ENCODE data around the gene FAS. TPM values are rescaled to one million over a fixed set of nuclear protein-coding genes. Genes with fewer than 3 reads are reported as not detected.

FAS gene
- total RNA-seq, 2 donors from 2014 or later = 41.1 to 43.1 TPM

DNA sequence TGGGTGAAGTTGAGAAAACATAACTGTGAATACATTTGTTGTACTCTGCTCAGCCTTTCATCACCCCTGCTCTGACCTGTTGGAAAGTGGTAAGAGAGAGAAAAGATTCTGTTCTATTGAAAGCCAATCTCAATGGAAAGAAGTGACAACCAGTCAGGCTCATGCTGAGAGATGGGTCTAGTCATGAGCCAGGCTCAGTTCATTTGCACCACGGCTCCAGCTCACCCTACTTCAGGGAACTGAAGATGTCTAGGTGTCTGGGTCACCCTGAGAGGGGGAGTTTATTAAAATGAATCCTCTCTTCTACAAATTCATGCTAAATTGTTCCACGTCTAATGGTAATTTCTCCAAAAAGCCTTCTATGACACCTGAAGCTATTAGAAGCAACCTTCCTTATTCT lies 12.1 kb upstream of the FAS start:
- intact Hi-C loops (cut with DNase I) = no loop called here
- TF ChIP-seq, protein P1, sequence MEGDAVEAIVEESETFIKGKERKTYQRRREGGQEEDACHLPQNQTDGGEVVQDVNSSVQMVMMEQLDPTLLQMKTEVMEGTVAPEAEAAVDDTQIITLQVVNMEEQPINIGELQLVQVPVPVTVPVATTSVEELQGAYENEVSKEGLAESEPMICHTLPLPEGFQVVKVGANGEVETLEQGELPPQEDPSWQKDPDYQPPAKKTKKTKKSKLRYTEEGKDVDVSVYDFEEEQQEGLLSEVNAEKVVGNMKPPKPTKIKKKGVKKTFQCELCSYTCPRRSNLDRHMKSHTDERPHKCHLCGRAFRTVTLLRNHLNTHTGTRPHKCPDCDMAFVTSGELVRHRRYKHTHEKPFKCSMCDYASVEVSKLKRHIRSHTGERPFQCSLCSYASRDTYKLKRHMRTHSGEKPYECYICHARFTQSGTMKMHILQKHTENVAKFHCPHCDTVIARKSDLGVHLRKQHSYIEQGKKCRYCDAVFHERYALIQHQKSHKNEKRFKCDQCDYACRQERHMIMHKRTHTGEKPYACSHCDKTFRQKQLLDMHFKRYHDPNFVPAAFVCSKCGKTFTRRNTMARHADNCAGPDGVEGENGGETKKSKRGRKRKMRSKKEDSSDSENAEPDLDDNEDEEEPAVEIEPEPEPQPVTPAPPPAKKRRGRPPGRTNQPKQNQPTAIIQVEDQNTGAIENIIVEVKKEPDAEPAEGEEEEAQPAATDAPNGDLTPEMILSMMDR (IDR thresholded peaks at IDR 0.05) = no peak
- H3K9ac ChIP-seq (ENCODE audit: low read depth in 2 of 2, low read length in 2 of 2) = no peak overlapping the region
- H3K27ac ChIP-seq = no peak overlapping the region
- H3K4me1 ChIP-seq = no peaks in the 10 kb centered on the region
- no peak for DNase-seq
- no peaks in the 10 kb centered on the region for H3K36me3 ChIP-seq
- no peaks in the 10 kb centered on the region for H3K9me3 ChIP-seq
- H3K27me3 ChIP-seq = no peaks in the 10 kb centered on the region
- no peak overlapping the region for H3K4me3 ChIP-seq

DNA sequence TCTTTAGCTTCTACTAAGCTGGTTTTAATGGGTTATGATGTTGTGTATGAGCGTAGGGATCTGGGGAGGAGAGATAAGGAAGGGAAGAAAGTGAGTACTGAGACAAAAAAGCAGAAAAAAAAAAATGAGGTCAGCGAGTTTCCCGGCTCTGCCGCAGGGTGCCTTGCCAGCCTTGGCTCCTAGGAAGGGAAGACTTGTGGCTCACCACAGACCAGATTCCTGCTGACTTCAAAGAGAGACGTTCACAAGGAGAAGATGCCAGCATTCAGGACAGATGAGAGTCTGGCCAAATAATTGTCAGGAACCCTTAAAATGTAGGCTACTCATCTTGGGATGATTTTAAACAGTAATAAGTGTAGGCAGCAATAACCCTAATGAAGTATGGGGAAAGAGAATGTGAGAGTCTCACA lies 11.4 kb upstream of the FAS start:
- Histone ChIP-seq H3K9me3 (no peaks in the 10 kb centered on the region), H3K4me3 (no peak overlapping the region), H3K27ac (no peak overlapping the region), H3K9ac (ENCODE audit: low read depth in 2 of 2, low read length in 2 of 2) (peak overlapping the region in 1 of 2 donors; percentile 4), H3K4me1 (no peaks in the 10 kb centered on the region), H3K36me3 (no peaks in the 10 kb centered on the region), H3K27me3 (no peaks in the 10 kb centered on the region)
- DNase-seq = no peak
- intact Hi-C loops (cut with DNase I) = no loop called here
- TF ChIP-seq, protein P1 (IDR thresholded peaks at IDR 0.05) = no peak

DNA sequence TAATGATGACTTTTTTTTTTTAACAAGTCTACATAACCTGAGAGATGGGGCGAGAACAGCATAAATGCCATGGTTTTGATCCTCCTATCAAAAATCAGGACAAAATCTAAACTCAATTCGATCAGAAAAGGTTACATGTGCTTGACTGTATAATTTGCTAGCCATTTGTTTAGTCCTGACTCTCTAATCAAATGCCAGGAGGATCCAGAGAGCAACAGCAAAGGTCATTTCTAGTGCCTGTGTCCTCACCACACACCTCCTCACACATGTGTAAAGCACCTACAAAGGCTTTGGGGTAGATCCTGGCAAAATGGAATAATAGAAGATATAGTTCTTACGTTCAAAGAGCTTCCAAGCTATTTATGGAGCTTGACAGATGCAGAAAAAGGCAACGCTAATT lies 11.0 kb upstream of the FAS start:
- DNase-seq = no peak
- TF ChIP-seq, protein P1 (IDR thresholded peaks at IDR 0.05) = no peak
- H3K9me3 ChIP-seq = no peaks in the 10 kb centered on the region
- peak overlapping the region in 1 of 2 donors; percentile 4 for H3K9ac ChIP-seq (ENCODE audit: low read depth in 2 of 2, low read length in 2 of 2)
- no peak overlapping the region for H3K27ac ChIP-seq
- H3K4me1 ChIP-seq = no peaks in the 10 kb centered on the region
- H3K36me3 ChIP-seq = no peaks in the 10 kb centered on the region
- no peak overlapping the region for H3K4me3 ChIP-seq
- intact Hi-C loops (cut with DNase I) = no loop called here
- no peaks in the 10 kb centered on the region for H3K27me3 ChIP-seq

DNA sequence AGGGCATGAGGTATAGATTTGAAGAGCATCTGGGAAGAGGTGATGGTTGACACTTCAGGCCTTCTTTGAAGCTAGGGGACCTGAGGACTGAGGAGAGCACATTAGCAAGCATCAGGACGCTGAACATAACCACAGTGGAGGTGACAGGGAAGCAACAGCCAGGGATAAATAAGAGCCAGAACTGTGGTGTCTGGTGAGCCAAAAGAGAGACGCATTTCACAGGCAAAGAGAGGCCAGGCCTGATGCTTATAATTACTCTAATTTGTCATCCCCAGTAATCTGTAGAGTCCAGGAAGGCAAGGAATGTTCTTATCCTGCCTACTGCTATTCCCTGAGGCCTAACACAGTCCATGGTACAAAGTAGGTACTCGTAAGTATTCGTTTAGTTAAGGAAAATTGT lies 10.4 kb upstream of the FAS start:
- Histone ChIP-seq H3K9me3 (no peaks in the 10 kb centered on the region), H3K4me1 (no peaks in the 10 kb centered on the region), H3K36me3 (no peaks in the 10 kb centered on the region), H3K27ac (peak overlapping the region; percentile 15), H3K9ac (ENCODE audit: low read depth in 2 of 2, low read length in 2 of 2) (peak overlapping the region in 1 of 2 donors; percentile 19), H3K4me3 (no peak overlapping the region), H3K27me3 (no peaks in the 10 kb centered on the region)
- intact Hi-C loops (cut with DNase I) = no loop called here
- TF ChIP-seq, protein P1 (IDR thresholded peaks at IDR 0.05) = no peak
- DNase-seq = no peak

DNA sequence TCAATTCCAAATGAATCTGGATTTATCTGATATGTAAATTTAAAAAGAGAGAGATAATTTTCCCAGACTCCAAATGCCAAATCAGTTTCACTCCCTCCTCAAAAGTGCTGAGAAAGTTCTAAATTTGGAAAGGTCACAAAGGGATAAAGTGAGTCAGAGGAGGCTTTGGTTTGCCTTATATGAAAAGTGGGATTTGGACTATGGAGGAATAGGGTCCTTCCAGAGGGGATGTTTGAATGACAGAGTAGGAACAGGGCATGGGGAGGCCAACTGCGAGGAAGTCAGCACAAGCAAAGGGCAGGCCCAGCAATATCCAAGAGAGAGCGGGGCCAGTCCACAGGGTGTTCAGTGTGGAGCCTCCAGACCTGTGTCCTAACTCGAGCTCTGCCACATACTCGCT lies 9.8 kb upstream of the FAS start:
- peak overlapping the region; percentile 15 for H3K27ac ChIP-seq
- no peaks in the 10 kb centered on the region for H3K27me3 ChIP-seq
- no peak overlapping the region for H3K9ac ChIP-seq (ENCODE audit: low read depth in 2 of 2, low read length in 2 of 2)
- H3K9me3 ChIP-seq = no peaks in the 10 kb centered on the region
- DNase-seq = no peak
- H3K36me3 ChIP-seq = no peaks in the 10 kb centered on the region
- H3K4me1 ChIP-seq = no peaks in the 10 kb centered on the region
- TF ChIP-seq, protein P1 (IDR thresholded peaks at IDR 0.05) = no peak
- no peak overlapping the region for H3K4me3 ChIP-seq
- intact Hi-C loops (cut with DNase I) = no loop called here

DNA sequence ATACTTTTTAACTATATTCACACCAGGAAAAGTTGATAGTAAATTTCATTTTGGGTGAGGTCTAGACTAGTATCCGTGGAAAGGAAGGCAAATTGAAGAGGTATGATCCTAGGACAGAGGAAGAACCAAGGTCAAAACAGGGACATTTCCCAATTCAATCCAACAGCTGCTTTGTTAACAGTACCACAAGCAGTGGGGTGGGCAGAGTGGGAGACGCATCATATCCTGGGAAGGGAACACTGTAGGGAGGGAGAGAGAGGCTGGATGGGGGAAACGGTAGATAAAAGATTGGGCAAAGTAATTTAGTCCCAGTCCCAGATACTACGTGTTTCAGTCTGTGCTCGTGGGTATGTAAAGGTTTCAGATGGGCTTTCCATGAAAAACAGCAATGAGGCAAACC lies 9.2 kb upstream of the FAS start:
- Histone ChIP-seq H3K27me3 (no peaks in the 10 kb centered on the region), H3K27ac (no peak overlapping the region), H3K4me3 (no peak overlapping the region), H3K9me3 (no peaks in the 10 kb centered on the region), H3K36me3 (no peaks in the 10 kb centered on the region), H3K4me1 (no peaks in the 10 kb centered on the region), H3K9ac (ENCODE audit: low read depth in 2 of 2, low read length in 2 of 2) (no peak overlapping the region)
- intact Hi-C loops (cut with DNase I) = no loop called here
- TF ChIP-seq, protein P1 (IDR thresholded peaks at IDR 0.05) = no peak
- DNase-seq = no peak

All from colonic mucosa (tissue), 4 donors.